Astrocyte of the hippocampus (primary cell): ENCODE measurements around the gene TBCD.

ENCODE experiments used
- DNase-seq: peaks from one replicate; pipeline ENCODE4 v3.0.0; 2011; ENCODE audit warnings: low read depth, low spot score

TBCD gene

DNA sequence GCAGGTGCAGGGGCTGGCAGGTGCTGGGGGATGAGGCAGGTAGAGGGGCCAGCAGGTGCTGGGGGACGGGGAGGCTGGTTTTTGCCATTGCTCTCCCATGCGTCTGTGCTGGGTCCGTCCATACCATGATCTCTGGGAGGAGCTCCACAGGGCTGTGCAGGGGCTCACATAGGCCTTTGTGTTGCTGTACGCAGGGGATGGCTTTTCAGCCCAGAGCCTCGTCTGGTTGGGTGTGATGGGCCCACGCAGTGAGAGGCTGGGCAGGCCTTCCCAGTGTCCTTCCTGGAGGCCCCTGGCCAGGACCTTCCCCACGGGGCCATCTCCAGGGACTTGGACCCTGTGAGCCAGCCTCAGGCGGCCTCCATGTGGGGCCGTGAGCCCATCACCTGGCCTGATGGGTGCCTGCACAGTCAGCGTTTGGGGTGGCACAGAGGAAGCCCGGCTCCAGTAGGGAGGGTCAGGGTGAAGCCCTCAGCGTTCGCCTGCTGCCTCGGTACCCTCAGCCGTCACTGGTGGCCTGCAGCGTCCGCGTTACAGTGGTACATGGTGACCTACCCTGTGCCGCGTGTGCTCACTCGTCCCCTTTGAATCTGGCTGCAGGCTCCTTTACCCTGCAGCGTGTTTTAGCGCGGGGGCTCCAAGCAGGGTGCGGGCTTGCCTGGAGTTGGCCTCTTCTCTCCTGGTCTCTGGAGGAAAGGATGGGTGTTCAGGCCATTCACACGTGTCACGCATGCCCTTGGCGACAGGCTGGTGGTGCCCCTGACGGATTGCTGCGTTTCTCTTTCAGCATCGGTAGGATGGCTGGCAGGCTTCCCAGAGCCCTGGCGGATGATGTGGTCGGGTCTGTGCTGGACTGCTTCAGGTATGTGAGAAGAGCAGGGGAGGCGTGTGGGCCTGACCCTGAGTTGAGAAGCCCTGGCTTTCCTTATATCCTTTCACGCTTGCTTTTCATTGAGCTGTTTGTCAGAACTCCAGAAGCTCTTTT is 57.3 kb downstream of the TBCD start:
- peak; percentile 81 for DNase-seq

DNA sequence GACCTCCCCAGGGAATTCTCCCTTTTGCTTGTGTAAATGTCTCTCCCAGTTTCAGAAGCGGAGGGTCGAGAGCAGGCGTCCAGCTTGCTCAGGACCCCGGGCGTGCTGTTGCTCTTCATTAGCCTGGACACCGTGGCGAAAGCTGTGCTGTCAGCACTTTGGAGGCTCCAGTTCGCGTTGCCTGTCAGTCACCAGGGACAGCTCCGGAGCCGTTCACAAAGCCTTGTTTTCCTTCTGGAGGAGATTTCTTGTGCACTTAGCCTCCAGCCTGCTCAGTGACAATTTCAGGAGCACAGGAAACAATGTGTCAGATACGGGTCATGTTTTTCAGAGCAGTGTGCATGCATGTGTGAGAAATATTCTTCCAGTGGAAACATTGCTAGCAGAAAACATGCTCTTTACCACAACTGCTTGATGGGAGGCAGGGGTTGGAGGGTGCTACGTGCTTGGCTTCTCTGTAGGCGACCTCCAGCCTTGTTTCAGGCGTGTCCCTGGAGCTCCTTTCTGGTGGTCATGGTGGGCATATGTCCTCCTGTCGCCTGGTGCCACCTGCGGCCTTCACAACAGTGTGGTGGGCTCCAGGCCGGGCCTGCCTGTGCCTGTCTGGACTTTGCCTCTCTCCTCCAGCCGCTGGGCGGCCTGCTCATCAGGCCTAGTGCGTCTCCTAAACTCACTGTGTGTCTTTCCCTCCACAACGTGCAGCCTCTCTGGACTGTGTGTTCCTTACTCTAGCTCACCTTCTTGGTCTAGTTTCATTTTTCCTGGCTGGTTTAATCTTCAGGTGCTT is 59.0 kb downstream of the TBCD start:
- DNase-seq = no peak

DNA sequence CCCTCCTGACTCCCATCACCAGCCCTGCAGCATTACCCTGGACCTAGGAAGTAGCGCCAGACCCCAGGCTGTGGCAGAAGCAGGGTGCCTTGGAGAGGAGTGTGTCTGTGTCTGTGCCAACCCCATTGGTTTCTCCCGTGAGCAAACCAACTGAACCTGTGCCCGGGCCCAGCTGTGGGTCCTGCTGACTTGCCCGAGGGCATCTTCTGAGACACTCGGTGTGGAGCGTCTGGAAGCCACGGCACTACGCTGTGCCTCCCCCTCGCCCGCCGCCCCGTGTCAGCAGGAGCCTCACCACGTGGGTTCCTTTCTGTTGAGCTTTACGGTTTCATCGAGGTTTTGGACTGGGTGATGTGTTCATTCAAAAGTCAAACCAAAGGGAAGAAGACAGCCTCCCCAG is 60.2 kb downstream of the TBCD start:
- no peak for DNase-seq

DNA sequence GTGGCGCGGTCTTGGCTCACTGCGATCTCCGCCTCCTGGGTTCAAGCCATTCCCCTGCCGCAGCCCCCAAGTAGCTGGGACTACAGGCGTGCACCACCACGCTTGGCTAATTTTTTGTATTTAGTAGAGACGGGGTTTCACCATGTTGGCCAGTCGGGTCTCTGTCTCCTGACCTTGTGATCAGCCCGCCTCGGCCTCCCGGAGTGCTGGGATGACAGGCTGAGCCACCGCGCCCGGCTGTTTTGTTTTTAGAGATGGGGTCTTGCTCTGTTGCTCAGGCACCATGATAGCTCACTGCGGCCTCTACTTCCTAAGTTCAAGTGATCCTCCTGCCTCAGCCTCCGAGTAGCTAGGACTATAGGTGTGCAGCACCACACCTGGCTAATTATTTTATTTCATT is 60.7 kb downstream of the TBCD start:
- DNase-seq = no peak

DNA sequence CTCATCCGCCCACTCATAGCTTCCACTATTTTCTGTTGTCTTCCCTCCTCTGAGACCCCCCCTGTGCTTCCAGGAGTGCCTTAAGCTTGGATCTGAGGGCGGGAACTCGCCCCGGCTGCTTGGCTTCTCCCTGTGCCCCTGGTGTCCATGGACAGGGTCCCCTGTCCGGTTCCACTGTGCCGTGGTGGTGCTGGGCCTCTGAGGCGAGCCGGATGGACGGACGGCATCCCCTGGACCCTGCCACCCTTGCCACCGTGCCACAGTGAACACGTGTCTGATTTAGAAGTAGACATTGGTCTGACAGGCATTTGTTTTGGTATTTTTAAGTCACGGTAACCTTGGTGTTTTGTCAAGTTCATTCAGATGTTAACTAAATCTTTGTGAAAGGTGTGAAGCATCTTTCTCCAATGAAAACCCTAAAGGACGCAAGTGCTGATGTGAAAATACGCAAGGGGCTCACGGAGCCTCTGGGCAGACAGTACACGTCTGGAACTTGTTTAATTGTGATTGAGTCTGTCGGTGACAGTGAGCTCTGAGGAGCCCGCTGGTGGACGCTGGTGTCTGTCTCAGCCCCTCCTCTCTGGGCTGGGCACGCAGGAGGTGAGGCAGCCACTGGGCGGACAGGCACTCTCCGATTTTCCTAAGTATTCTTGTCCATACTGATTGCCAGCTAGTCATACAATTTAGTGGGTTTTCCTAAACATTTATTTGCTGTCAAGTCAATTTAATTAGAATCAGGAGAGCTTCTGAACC is 61.6 kb downstream of the TBCD start:
- DNase-seq = no peak

DNA sequence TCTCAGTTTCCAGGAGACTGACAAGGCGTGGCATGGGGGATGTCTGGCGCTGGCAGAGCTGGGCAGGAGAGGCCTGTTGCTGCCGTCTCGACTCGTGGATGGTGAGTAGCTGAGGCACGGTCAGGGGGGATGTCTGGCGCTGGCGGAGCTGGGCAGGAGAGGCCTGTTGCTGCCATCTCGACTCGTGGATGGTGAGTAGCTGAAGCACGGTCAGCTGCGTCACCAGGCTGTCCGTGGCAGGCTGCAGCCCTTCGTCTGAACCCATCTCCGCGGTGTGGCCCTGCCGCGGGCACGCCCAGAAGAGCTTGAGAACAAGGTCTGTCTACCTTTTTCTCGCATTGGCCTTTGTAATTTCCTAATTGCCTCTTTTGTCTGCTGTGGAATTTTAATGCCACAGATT is 63.0 kb downstream of the TBCD start:
- DNase-seq = no peak

DNA sequence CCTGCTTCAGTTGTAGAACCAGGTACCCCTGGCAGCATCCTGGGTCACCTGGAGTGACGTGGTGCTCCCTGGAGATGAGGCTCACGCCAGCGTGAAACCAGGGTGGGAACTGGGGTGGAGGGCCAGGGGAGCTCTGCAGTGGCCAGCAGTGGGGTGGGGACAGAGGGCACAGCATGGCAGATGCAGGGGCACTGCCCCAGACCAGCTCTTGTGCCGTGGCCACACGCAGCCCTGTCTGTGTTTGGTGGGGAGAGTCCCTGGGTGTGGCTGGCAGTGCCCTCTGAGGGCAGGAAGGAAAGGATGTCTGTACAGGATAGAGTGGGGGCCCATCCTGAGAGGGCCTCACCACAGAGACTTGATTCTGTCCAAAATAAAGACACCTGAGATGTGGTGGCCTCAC is 63.5 kb downstream of the TBCD start:
- DNase-seq = no peak

DNA sequence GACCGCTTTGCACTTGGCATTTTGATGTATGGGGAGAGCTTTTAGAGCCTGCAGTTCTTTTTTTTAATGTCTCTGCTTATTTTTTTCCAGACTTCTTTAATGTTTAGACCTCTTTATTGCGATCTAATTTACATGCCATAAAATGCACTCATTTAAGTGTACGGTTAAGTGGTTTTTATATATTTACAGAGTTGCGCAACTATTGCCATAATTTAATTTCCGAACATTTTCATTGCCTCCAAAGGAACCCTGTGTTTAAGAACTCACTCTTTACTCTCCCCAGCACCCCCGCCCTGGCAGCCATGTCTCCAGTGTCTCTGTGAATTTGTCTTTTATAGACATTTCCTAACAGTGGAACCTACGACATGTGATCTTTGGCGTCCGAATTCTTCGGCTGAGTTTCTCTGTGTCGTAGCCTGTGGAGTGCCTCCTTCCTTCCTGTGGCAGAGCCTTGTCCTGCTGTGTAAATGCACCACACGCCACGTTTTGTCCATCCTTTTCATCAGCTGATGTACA is 64.0 kb downstream of the TBCD start:
- DNase-seq = no peak

DNA sequence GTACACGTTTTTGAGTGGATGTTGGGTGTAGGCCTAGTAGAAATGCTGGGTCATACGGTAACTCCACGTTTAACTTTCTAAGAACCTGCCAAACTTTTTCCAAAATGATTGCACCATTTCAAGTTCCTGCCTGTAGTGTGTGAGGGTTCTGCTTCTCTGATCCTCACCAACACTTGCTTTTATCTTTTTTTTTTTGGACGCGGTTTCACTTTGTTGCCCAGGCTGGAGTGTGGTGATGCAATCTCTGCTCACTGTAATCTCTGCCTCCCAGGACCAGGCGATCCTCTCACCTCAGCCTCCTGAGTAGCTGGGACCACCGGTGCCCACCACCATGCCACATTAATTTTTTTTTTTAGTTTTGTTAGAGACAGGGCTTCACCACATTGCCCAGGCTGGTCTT is 64.5 kb downstream of the TBCD start:
- DNase-seq = no peak

DNA sequence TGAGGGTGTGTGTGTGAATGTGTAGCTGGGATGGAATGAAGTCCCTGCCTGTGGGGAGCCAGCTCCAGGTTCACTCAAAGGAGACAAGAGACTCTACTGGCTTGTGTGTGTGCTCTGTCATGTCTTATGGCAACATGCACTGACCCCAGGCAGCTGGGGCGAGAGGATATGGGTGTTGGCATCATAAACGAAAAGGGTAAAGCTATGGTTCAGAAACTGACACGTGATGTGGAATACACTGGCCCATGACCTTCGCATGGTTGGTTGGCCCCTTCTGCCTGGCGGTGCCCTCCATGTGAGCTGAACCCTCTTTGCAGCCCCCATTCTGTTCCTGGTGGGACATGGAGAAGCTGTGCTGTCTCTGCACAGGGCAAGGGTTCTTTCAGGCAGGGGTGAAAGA is 66.1 kb downstream of the TBCD start:
- no peak for DNase-seq

DNA sequence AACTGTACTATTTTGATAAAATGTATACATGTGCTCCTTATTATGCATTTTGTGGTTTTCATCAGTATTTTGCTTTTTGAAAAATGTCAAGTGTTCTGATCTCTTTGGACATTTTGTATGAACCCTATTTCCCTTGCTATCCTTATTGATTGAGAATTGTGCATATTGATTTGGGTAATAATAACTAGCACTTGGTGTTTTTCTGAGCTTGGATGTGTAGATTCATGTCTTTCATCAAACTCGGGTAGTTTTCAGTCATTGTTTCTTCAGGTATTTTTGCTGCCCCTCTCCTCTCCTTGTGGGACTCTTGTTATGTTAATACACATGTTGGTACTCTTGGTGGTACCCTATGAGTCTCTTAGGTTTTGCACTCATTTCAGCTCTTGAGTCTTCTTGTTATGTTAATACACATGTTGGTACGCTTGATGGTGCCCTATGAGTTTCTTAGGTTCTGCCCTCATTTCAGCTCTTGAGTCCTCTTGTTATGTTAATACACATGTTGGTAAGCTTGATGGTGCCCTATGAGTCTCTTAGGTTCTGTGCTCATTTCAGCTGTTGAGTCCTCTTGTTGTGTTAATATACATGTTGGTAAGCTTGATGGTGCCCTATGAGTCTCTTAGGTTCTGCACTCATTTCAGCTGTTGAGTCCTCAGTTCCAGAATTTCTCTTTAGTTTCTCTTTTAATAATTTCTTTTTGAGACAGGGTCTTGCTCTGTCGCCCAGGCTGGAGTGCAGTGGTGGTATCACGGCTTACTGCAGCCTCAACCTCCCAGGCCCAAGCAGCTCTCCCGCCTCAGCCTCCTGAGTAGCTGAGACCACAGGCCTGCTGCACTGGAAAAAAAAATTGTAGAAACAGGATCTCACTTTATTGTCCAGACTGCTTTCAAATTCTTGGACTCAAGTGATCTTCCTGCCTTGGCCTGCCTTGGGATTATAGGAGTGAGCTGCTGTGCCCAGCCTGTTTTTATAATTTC is 68.7 kb downstream of the TBCD start:
- no peak for DNase-seq

DNA sequence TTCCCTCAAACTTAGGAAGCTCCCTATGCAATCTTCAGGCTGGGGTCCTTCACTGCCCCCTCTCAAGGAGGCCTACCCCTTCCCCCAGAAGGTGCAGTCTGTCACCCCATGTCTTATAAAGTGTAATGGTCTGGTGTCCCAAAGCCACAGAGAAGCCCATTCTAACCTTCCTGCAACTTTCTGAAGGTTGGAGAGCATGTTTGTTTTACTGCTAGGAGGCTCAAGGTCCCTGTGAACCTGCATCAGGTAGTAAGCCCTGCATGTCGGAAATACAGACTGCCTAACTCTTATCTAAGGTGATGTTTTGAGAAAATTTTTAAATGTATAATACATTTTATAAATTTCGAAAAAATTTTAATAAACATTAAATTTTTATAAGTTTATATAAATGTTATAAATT is 69.7 kb downstream of the TBCD start:
- no peak for DNase-seq

DNA sequence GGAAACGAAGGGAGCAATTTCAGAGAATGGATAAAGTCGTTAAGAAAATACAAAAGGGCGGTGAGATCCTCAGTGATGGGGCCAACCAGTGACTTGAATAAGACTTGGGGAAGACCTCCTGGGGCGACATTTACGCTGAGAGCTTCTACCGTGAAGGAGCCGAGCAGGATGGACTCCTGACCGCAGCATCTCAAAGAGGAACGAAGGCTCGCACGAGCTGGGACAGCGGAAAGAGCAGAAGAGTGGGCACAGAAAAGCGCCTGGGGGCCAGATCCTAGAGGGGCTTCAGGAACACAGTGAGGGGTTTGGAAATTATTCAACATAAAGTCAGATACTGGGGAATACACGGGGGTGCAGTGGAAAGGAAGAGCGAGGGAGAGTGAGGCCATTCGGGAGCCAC is 70.4 kb downstream of the TBCD start:
- no peak for DNase-seq

DNA sequence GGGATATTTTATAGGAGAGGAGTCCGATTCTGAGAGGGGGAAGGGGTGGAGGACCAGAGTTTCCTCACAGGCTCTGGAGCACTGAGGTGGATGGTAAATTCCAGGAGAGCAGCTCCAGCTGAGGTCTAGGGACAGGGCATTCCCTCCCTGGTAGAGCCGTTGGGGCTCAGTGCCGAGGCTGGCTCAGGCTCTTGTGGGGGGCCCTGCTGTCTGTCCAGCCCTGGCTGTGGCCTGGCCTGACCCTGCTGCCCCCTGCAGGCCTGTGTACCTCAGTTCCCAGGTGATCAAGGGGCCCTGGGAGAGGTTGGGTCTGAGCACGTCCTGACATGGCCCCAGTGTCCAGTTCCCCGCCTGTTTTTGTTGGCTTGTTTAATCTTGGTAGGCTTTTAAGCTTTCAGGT is 71.1 kb downstream of the TBCD start:
- no peak for DNase-seq

DNA sequence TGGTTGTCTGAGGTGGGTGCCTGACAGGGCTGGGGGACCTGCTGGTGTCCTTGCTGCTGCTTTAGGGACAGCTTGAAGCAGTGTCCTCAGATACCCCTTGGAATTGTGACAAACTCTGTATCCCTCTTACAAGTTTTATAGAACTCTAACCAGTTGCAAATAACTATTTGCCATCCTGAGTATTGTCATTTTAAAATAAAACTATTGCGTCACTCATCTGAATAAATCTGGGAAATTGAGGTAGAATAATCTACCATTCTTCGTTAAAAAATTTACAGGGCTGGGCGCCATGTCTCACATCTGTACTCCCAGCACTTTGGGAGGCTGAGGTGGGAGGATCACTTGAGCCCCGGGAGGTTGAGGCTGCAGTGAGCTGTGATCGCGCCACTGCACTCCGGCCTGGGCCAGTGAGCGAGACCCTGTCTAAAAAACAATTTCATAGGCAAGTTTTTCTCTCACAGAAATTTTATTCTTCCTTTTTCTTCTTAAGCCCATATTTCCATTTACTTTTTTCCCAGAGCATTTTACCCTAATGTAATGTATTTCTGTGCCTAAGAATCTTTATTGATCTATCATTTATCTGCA is 73.8 kb downstream of the TBCD start:
- no peak for DNase-seq

DNA sequence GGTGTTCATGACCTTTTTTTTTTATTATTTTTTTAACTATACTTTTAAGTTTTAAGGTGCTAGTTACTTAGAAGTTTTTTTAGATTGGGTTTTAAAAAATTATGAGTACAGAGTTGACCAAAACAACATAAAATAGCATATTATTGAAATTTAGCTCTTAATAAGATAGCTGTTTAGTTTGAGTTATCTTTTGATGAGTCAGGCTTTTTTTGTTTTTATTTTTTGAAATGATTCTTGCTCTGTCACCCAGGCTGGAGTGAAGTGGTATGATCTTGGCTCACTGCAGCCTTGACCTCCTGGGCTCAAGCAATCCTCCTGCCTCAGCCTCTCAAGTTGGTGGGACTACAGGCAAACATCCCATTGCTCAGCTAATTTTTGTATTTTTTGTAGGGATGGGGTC is 74.3 kb downstream of the TBCD start:
- no peak for DNase-seq

DNA sequence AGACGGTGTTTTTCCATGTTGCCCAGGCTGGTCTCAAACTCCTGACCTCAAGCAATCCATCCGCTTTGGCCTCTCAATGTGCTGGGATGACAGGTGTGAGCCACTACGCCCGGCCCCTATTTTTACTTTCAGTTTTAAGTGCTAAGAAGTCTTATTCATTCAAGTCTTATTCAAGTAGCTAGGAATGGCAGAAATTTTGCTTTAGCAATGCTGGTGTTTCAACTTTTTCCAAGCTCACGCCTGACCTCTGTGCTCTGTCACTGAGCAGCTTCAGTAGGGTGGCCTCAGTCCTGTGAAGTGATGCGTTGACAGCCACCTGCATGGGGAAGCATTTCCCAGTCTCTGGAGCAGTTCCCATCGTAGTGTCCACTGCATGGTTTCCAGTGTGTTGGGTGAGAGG is 75.1 kb downstream of the TBCD start:
- DNase-seq = no peak

DNA sequence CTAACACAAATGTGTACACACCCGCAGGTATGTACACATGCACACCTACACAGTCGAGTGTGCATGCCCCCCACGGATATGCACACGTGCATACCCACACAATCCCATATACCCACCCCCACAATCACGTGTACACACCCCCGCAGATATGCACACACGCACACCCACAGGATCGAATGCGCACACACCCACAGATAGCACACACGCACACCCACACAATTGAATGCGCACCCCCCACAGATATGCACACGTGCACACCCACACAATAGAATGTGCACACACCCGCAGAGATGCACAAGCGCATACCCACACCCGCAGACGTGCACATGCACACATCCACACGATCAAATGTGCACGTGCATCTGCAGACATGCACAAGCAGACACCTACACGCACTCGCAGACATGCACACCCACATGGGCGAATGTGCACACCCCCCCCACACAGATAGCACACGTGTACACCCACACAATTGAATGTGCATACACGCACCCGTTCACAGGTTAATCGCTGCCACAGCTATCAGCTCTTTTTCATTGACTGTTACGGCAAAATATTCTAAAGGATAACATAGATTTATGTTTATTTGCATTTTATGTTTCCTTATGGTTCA is 77.1 kb downstream of the TBCD start:
- no peak for DNase-seq

DNA sequence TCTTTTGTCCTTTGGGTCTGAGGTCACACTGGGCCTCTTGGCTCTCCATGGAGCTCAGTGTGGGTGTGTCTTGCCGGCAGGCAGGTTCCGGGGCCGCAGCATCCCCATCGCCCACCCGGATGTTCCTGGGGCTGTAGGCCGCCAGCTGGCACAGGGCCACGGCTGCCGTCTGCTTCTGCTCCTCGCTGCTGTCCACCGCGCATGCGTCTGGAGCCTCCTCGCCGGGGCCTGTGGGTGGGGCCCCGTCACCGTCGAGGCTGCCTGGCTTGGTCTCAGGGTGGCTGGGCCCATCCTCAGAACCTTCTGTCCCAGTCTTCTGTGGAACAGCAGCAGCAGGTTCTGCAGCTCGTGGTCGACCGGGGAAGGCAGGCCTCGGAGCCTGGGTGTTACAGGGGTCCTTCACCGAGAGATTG is 78.4 kb downstream of the TBCD start:
- DNase-seq = peak; percentile 52
